B cell (primary cell): ENCODE measurements around the gene TGFBR2.

Source experiments
- EZH2 ChIP-seq: IDR thresholded peaks from 2 replicates; pipeline ENCODE4 v1.6.1; 2012; ENCODE audit warnings: borderline replicate concordance, low read depth, mild to moderate bottlenecking, moderate library complexity, low read length; ENCODE audit not compliant: insufficient read depth, poor library complexity, severe bottlenecking
- TF ChIP-seq, protein P1 (sequence below): fragments of 200-600 bp; IDR thresholded peaks from one replicate; pipeline ENCODE4 v1.8.0; 2022; ENCODE audit warnings: antibody characterized with exemption, mild to moderate bottlenecking

DNA sequence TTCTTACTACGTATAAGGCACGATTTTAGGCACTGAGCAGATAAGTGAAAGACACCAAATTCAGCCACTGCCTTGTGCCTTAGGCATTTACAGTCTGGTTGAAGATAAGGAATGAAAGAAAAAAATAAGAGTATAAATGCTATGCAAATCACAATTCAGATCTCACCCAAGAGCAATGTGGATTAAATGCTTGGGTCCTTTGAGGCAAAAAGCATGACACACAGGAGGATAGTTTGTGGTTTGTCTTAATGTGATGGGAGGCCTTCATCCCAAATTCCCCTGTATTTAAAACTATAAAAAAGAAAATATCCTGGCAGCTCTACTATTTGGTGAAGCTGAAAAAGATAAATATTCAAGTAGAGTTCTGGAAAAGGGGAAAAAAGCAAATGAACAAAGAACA lies 79.8 kb downstream of the TGFBR2 start:
- TF ChIP-seq, protein P1, sequence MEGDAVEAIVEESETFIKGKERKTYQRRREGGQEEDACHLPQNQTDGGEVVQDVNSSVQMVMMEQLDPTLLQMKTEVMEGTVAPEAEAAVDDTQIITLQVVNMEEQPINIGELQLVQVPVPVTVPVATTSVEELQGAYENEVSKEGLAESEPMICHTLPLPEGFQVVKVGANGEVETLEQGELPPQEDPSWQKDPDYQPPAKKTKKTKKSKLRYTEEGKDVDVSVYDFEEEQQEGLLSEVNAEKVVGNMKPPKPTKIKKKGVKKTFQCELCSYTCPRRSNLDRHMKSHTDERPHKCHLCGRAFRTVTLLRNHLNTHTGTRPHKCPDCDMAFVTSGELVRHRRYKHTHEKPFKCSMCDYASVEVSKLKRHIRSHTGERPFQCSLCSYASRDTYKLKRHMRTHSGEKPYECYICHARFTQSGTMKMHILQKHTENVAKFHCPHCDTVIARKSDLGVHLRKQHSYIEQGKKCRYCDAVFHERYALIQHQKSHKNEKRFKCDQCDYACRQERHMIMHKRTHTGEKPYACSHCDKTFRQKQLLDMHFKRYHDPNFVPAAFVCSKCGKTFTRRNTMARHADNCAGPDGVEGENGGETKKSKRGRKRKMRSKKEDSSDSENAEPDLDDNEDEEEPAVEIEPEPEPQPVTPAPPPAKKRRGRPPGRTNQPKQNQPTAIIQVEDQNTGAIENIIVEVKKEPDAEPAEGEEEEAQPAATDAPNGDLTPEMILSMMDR, result no peak
- no peak for TF ChIP-seq EZH2
